ENCODE data around the gene CAMK2D. TPM values are rescaled to one million over a fixed set of nuclear protein-coding genes. Genes with fewer than 3 reads are reported as not detected.

Gene CAMK2D
- total RNA-seq, 1 donor from 2014 or later = 57.6 TPM

DNA sequence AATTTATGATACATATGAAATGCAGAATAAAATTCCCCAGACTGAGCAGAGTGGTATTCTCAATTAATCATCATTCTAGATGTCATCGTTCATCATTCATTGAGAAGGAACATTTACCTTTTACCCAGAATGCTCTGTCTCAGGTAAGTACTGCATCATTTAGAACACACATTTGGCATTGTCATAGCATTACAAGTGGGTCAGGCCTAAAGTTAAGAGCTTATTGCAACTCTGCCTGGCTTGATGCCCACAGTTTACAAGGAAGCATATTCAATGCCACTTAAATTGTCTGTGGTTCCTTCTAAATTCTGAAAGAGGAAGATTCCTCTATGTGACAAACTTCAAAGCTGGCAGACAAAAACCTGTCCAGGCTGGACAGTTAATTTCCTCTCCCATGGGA, 87.3 kb downstream of the CAMK2D start:
- H3K4me1 Mint-ChIP-seq (ENCODE audit: unreplicated experiment) = peaks cover 22% of the 10 kb centered on the region

DNA sequence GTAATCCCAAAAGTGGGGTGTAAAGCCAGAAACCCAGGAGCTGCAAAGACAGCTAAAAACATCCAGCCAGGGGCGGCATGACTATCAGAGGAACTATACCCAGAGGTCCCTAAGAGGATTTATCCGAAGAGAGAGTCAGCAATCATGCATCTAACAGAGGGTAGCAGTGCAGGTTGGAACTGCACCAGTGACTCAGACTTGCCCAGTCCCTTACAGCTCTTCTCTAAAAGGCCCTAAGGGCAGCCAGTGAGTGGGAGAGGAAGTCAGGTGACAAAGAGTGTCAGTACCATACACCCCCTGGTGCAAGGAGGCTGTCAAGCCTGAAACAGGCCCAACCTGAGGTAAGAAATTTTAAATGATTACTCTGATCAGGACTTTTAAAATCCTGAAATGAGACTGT, 88.1 kb downstream of the CAMK2D start:
- H3K27me3 Mint-ChIP-seq = no peaks in the 10 kb centered on the region
- H3K27ac Mint-ChIP-seq = no peak overlapping the region
- H3K9me3 Mint-ChIP-seq = no peaks in the 10 kb centered on the region
- DNase-seq (ENCODE audit: extremely low spot score, unreplicated experiment) = no peak
- H3K36me3 Mint-ChIP-seq = peaks cover 14% of the 10 kb centered on the region
- peaks cover 22% of the 10 kb centered on the region for H3K4me1 Mint-ChIP-seq (ENCODE audit: unreplicated experiment)
- H3K4me3 Mint-ChIP-seq = no peak overlapping the region
- TF ChIP-seq, protein P1, sequence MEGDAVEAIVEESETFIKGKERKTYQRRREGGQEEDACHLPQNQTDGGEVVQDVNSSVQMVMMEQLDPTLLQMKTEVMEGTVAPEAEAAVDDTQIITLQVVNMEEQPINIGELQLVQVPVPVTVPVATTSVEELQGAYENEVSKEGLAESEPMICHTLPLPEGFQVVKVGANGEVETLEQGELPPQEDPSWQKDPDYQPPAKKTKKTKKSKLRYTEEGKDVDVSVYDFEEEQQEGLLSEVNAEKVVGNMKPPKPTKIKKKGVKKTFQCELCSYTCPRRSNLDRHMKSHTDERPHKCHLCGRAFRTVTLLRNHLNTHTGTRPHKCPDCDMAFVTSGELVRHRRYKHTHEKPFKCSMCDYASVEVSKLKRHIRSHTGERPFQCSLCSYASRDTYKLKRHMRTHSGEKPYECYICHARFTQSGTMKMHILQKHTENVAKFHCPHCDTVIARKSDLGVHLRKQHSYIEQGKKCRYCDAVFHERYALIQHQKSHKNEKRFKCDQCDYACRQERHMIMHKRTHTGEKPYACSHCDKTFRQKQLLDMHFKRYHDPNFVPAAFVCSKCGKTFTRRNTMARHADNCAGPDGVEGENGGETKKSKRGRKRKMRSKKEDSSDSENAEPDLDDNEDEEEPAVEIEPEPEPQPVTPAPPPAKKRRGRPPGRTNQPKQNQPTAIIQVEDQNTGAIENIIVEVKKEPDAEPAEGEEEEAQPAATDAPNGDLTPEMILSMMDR (conservative IDR thresholded peaks at IDR 0.05) = no peak

More for the DNA sequence above, 87.3 kb downstream of the CAMK2D start:
- no peak overlapping the region for H3K27ac Mint-ChIP-seq
- H3K9me3 Mint-ChIP-seq = no peaks in the 10 kb centered on the region
- H3K4me3 Mint-ChIP-seq = no peak overlapping the region
- no peaks in the 10 kb centered on the region for H3K27me3 Mint-ChIP-seq
- TF ChIP-seq, protein P1 (conservative IDR thresholded peaks at IDR 0.05) = no peak
- peaks cover 15% of the 10 kb centered on the region for H3K36me3 Mint-ChIP-seq
- no peak for DNase-seq (ENCODE audit: extremely low spot score, unreplicated experiment)

DNA sequence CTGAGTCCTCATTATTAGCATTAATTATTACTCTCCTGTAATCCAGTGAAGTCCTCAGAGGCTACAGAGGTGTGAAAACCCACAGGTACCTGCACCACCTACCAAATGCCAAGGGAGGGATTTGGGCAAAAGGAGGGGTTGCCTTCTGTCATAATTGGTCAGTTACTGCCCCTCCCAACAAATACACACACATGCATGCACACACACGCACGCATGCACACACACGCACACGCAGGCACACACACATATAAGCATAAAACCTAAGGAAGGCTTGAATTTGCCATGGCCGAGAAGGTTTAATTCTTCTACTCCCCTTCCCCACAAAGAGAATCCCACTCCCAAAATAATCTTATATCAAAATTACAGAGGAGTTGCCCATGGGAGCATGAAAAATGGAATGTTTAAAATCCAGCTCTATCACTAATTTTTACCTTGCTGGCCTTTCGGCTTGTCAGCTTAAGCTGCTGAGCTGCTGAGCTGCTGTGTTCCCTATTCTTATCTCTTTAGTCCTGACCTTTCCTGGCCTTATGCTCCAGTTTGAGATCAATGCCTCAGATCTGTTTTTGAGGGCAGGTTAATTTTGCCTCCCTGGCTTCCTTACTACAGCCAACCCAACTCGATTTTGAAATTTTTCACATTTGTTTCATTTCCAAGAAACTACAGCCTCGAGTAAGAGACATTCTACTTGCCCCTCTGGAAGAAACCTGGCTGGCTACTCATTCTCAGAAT, 95.0 kb downstream of the CAMK2D start:
- TF ChIP-seq, protein P1 (conservative IDR thresholded peaks at IDR 0.05) = no peak
- Mint-ChIP-seq H3K4me1 (ENCODE audit: unreplicated experiment) (peaks cover 6% of the 10 kb centered on the region), H3K9me3 (no peaks in the 10 kb centered on the region), H3K4me3 (no peak overlapping the region), H3K36me3 (peaks cover 5% of the 10 kb centered on the region), H3K27me3 (no peaks in the 10 kb centered on the region), H3K27ac (peak overlapping the region; percentile 34)
- no peak for DNase-seq (ENCODE audit: extremely low spot score, unreplicated experiment)

DNA sequence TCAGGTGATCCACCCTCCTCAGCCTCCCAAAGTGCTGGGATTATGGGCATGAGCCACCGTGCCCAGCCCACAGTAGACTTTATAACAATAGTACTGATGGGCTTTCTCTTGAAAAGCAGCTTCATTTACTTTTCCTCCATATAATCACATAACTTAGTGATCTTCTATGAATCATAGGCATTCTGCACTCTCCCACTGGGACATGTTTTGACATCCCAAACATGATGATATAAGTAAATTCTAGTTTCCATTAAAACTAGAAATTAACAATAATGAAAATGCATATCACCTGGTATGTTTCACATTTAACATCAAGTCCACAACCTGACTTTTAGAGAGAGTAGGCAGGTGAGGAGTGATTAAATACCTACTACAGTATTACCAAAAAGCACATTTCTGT, 96.5 kb downstream of the CAMK2D start:
- no peak overlapping the region for H3K4me3 Mint-ChIP-seq
- no peaks in the 10 kb centered on the region for H3K27me3 Mint-ChIP-seq
- peaks cover 6% of the 10 kb centered on the region for H3K4me1 Mint-ChIP-seq (ENCODE audit: unreplicated experiment)
- TF ChIP-seq, protein P1 (conservative IDR thresholded peaks at IDR 0.05) = no peak
- peaks cover 5% of the 10 kb centered on the region for H3K36me3 Mint-ChIP-seq
- H3K27ac Mint-ChIP-seq = no peak overlapping the region
- no peak for DNase-seq (ENCODE audit: extremely low spot score, unreplicated experiment)
- no peaks in the 10 kb centered on the region for H3K9me3 Mint-ChIP-seq

DNA sequence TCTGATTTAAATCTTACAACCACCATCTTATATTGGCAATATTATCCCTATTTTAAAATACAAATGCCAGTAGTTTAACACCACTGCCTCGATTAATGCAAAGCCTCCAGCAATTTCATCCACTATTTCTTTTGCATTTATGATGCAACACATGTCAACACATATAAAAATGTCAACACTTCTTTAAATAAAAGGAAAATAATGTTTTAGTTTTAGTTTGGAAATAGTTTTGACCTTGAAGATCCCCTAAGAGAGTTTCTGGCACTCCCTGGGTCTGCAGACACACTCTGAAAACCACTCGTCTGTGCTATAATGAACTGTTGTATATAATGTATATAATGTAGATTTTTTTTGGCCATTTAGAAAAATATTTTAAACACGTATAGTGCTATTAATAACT, 99.0 kb downstream of the CAMK2D start:
- peaks cover 4% of the 10 kb centered on the region for H3K36me3 Mint-ChIP-seq
- peaks cover 13% of the 10 kb centered on the region for H3K4me1 Mint-ChIP-seq (ENCODE audit: unreplicated experiment)
- no peaks in the 10 kb centered on the region for H3K27me3 Mint-ChIP-seq
- DNase-seq (ENCODE audit: extremely low spot score, unreplicated experiment) = no peak
- TF ChIP-seq, protein P1 (conservative IDR thresholded peaks at IDR 0.05) = no peak
- no peak overlapping the region for H3K4me3 Mint-ChIP-seq
- H3K27ac Mint-ChIP-seq = no peak overlapping the region
- no peaks in the 10 kb centered on the region for H3K9me3 Mint-ChIP-seq
